ENCODE results near the gene ATP10D.
"Not testable (repeated sequence)": the region's sequence is repeated elsewhere in the genome, so short reads cannot be mapped to it uniquely, and the experiment has no call there.

ATP10D gene

DNA sequence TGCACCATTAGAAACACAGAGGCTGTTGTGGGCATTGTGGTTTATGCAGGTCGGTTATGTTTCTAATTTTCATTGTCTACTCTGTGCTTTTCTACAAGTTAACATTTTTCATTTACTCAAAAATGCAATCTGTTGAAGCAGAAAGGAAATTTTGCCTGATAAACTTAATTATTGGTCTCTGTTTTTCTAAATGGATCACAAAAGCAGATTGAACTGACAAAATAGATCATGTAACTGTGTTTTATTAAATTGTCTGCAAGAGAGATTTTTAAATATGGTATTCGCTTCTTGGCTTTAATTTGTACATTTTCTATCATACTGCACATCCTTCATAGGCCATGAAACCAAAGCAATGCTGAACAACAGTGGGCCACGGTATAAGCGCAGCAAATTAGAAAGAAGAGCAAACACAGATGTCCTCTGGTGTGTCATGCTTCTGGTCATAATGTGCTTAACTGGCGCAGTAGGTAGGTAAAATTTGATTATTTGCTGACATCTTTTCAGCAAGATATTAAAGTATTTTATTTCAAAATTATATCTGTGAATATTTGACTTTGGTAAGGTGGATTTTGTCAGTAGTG lies 50.6 kb downstream of the ATP10D start:
- no peak for DNase-seq (ENCODE audit: low read depth in 2 of 2)

DNA sequence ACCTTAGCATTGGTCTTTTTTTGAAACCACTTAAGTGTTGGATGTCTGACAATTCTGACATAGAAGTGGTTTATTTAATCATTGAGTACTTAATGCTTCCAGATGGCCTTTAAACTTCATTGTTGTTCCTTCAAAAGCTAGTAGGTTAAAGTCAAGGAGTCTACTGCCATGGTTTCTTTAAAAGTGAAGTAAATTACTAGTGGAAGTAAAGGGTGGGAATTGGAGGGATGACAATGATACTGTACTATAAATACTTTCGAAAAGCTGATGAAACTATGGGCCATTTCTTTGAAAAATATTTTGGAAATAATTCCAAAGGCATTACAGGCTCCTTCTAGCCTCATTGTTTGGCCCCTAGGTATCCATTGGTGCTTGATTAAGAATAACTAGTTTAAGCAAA lies 51.9 kb downstream of the ATP10D start:
- no peak for DNase-seq (ENCODE audit: low read depth in 2 of 2)

DNA sequence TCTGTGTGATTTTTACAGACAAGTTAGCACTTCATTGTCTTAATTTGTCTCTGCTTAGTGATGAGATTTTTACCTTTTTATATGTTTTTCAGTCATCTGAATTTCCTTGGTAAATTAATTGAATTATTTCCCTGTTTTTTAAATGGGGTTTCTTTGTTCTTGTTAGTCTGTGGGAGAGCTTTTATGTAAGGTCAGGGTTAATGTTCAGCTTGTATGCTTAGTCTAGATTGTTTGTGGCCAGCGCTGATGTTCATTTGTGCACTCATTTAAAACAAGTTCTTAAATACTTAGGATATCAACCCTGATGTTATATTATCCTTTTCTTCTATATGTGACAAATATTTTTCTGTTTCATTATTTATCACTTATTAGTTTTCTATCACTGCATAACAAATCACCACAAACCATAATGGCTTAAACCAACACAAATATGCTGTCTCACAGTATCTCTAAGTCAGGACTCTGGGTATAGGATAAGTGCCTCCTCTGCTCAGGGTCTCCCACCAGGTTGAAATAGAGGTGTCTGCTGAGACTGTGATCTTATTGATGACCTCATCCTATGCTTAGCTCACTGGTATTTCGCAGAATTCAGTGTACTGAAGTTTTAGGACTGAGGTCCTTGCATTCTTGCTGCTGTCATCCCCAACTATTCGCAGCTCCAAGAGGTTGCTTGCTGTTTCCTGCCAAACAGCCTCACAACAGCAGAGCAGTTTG lies 53.2 kb downstream of the ATP10D start:
- no peak for DNase-seq (ENCODE audit: low read depth in 2 of 2)

DNA sequence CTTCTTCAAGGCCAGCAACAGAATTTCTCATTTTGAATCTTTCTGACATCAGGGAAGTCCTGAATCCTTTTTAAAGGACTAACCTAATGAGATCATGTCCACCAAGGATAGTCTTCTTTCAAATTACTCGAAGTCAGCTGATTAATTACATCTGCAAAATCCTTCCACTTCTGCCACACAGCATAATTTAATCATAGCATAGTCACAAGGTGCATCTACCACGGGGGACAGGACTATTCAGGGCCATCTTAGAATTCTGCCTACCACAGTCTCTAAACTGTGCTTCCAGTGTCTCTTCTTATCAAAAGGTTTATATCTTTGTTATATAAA lies 53.7 kb downstream of the ATP10D start:
- DNase-seq (ENCODE audit: low read depth in 2 of 2) = no peak

DNA sequence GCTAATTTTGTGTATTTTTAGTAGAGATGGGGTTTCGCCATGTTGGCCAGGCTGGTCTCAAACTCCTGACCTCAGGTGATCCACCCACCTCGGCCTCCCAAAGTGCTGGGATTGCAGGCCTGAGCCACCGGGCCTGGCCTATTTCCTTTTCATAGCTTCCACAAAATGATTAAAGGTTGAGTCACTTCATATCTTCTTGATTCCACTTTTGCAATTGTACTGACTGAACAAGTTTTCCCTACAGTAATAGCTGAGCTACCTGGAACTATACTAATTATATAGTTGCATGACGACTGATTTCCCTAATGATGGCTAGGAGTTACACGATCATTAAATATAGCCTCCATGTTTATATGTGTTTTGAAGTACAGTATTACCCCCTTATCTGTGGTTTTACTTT lies 57.6 kb downstream of the ATP10D start:
- DNase-seq (ENCODE audit: low read depth in 2 of 2) = not testable (repeated sequence)

DNA sequence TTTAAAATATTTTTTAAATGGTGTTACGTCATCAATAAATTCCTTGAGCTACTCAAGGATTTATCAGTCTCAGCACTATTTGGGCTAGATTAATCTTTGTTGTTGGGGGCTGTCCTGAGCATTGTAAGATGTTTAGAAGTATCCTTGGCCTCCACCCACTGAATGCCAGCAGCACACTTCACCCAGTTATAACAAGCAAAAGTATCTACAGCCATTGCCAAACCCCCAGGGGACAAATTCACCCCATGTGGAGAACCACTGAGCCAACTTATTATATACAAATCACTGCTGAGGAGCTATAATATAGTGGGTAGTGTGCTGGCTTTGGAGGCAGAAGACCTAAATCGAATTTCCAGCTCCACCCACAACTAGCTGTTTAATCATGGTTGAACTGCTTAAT lies 58.3 kb downstream of the ATP10D start:
- no peak for DNase-seq (ENCODE audit: low read depth in 2 of 2)

DNA sequence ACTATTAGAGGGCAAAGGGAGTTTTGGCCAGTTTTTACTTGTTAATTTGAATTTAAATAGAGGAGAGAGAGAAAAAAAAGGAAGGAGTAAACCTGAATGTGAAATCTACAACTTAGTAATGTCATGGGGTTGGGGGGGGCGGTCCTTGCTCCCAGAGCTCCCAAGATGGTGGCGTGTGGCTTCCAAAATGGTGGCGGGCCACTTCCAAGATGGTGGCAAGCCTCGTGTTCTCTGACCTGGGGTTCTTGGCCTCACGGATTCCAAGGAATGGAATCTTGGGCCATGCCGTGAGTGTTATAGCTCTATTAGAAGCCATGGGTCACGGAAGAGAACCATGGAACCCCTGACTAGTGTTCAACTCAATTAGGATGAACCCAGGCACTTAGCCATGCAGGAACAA lies 65.3 kb downstream of the ATP10D start:
- DNase-seq (ENCODE audit: low read depth in 2 of 2) = not testable (repeated sequence)

DNA sequence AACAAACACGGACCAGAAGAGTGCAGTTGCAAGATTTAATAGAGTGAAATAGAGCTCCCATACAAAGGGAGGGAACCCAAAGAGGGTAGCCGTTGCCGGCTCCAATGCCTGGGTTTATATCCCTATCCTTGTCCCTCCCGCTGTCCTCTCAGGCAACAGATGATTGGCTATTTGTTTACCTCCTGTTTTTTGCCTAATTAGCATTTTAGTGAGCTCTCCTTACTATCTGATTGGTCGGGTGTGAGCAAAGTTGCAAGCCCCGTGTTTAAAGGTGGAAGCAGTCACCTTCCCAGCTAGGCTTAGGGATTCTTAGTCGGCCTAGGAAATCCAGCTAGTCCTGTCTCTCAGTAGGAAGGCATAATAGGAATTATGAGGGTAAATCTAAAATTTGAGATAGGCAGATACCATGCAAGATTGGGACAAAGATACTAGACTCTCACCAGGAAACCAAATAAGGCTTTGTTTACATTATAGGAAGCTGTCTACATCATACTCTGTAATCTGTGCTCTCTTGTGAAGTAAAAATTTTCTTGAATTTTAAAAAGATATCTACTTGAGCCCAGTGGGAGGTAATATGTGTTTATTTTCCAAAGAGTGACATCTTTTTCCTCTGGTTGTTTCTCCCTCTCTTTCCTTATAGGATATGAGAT lies 65.9 kb downstream of the ATP10D start:
- DNase-seq (ENCODE audit: low read depth in 2 of 2) = no peak

DNA sequence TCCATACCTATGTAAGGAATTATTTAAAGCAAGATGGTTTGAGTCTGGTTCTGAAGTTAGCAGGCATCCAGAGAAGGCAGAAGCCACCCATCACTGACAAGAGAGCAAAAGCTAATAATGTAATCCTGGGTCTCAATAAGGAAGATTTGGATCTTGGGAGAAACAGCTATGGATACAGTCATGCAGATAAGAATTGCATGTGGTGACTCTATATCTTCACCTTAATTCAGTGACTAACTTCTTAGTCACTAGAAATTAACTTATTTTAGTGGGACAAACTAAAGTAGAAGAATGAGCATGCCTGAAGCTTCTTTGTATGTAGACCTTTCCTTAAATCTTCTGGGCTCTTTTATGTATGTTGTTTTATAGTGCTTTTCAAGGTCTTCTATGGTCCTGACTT lies 66.6 kb downstream of the ATP10D start:
- no peak for DNase-seq (ENCODE audit: low read depth in 2 of 2)

DNA sequence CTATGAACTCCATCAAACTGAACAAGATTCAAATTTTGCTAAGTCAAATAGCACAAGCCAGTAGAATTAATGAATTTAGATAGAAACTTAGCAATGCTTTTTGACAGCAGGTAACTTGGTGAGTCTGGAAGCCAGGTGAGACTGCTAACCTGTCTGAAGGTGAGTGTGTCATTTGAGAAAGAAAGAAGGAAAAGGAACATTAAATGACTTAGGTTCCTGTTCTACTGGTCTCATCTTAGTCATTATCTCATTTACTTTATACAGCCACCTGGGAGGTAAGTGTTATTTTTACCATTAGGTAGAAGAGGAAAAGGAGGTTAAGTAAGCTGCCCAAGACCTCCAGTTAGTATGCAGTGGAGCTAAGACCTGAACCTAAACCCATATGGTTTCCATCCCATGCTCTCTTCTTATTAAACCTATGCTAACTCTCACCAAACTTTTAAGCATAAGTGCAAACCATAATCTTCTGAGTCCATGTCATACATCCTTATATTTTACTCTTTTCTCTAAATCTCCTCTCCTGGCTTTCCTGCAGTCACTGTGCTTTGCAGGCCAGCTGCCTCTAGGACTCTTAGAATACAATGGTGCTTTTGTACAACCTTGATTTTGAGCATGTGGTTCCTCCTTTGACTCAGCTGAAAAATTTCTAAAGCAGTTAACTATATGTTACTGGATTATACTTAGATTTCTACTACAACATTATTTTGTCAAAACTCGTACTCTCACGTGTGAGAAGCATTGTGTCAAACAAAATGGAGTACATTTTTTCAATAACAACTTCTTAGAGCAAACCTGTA lies 68.5 kb downstream of the ATP10D start:
- no peak for DNase-seq (ENCODE audit: low read depth in 2 of 2)

DNA sequence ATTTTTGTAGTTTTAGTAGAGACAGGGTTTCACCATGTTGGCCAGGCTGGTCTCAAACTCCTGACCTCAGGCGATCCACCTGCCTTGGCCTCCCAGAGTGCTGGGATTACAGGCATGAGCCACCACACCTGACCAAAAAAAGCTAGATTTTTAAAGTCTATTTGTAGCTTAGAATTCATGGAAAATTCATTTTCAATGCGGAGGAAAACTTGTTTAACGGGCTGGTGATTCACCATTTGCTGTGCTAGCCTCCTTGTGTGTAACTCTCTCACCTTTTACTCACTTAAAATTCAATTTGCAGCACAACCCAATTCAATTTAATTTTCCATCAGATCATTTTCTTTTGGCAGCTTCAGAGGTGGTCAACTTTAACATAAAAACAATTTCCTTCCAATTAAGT lies 70.8 kb downstream of the ATP10D start:
- not testable (repeated sequence) for DNase-seq (ENCODE audit: low read depth in 2 of 2)

DNA sequence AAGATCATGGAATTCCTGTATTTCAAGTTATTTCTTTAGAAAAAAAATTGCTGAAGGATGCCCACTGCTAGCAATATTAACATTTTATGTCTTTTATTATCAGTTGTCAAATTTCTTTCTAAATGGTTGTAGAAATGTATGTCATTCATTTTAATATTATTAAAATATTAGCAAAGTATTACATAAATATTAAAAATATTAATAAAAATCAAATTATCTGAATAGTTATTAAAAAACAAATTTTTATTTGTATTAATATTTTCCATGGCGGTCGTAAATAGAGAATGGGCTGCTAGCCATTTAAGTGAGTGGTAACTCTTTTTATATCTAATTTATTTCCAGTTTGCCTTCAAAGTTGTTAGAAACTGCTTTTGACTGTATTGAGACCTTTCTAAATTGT lies 72.2 kb downstream of the ATP10D start:
- no peak for DNase-seq (ENCODE audit: low read depth in 2 of 2)

DNA sequence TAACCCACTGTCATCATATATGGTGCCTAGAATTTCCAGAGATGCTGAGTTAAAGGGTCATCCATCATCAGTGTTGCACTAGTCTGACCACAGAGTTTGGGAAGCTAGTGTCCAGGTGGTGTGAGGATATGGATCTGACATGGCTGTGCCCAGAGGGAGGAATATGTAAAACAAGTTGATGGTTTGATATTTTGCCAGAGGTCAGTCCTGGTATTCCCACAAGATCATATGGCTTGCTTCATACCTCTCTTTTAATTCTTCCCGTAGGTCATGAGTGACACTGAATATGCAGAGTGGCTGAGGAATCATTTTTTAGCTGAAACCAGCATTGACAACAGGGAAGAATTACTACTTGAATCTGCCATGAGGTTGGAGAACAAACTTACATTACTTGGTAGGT lies 75.6 kb downstream of the ATP10D start:
- DNase-seq (ENCODE audit: low read depth in 2 of 2) = no peak

DNA sequence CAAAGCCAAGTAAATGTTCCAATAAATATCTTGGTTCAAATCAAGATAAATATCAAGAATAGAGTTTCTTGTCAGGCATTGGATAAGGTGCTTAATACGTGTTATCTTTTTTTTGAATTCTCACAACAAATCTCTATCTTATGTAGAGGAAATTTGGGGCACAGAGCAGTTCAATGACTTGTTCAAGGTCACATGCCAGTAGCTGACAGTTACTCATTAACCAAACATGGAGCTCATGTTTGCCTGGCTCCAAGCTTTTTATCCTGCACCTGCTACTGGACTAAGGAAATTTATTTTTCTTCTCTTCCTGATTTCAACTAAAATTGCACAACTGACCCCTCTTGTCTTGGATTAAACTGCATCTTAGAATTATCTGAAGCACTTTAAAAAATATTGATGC lies 76.3 kb downstream of the ATP10D start:
- no peak for DNase-seq (ENCODE audit: low read depth in 2 of 2)

DNA sequence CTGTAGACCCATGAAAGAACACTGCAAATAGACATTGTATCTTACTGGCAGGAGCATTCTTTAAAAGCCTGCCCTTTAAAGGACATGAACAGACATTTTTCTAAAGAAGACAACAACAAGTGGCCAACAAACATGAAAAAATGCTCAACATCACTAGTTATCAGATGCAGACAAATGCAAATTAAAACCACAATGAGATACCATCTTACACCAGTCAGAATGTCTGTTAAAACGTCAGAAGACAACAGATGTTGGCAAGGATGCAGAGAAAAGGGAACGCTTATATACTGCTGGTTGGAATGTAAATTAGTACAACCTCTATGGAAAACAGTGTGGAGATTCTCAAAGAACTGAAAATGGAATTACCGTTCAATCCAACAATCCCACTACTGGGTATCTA lies 77.2 kb downstream of the ATP10D start:
- DNase-seq (ENCODE audit: low read depth in 2 of 2) = no peak

DNA sequence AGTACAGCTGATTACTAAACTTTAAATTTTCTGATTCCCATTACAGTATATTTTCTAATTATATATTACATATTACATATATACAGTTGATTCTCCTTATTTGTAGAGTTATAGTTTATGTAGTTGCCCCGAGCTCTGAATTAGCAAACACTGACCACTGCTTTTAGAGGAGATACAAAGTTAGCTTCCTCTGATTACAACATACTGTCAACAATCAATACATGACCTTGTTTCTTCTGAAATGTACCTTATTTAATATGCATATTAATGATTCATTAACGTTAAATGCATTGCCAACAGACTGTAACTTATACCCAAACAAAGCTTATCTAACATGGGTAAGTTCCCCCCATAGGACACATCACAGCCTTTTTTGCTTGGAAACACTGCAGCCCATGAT lies 81.5 kb downstream of the ATP10D start:
- DNase-seq (ENCODE audit: low read depth in 2 of 2) = no peak

DNA sequence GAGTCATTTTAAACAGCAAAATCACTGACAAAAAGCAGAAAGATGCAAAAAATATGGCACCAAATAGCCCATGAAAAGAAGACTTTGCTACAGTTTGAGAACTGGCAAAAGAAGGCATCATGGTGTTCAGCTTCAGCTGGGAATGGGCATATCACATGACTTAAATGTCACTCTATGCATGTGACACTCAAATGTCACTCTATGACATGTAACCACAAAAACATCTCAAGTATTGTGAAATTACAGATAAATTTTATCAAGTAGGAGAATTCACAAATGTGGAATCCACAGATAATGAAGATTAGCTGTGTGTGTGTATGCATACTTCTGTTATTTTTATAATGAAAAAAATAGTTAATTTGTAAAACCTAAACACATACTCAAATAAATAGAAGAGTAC lies 81.9 kb downstream of the ATP10D start:
- DNase-seq (ENCODE audit: low read depth in 2 of 2) = no peak

DNA sequence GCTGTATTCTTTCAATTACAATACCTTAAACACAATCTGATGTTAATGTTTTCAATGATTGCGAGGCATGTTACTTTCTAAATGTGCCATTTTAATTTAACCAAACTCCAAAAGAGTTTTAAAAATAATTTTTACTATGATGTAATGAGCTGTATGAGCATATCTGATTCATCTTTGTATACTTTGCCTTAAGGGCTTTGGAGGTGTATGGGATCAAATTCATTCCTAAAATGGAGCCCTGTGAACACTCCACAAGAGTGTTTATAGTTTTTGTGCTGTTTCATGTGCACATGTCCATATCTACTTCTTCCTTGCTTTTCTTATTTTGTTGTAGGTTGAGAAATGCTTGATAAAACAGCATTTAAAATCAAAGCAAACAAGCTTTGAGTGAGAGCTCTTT lies 82.4 kb downstream of the ATP10D start:
- no peak for DNase-seq (ENCODE audit: low read depth in 2 of 2)

DNA sequence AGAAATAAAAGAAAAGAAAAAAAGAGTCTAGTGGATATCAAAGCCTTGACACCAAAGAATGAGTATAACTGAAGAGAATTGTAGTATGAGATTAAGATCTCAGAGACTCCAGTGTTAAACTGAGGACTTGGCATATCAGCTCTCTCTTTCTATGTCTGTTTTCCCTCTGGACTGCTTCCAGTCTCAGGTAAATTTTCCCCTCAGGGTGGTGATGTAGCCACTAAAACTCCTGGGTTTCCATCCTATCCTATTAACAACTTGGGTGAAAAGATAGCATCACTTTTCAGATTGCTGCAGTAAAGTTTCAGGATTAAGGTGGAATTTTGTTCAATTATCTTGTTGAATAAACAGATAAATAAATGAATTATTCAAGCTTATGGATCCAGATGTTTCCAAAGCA lies 85.7 kb downstream of the ATP10D start:
- no peak for DNase-seq (ENCODE audit: low read depth in 2 of 2)

DNA sequence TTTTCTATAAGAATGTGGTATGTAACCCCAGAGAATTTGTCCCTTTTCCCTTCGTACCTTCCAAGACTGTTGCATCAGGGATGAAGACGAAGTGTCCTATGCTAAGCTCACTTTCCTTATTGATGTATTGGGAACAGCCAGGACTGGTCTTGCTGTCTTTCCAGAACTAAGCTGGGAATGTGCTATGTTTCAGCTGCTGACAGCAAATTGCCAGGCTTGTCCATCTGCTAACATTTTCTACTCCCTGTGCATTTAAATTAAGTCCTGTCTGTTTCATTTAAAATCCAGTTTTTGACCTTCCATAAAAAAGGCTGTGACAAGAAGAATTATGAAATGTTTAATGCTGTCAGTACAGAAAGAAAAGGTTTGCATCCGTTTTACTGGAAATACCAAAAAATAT lies 87.9 kb downstream of the ATP10D start:
- DNase-seq (ENCODE audit: low read depth in 2 of 2) = no peak

DNA sequence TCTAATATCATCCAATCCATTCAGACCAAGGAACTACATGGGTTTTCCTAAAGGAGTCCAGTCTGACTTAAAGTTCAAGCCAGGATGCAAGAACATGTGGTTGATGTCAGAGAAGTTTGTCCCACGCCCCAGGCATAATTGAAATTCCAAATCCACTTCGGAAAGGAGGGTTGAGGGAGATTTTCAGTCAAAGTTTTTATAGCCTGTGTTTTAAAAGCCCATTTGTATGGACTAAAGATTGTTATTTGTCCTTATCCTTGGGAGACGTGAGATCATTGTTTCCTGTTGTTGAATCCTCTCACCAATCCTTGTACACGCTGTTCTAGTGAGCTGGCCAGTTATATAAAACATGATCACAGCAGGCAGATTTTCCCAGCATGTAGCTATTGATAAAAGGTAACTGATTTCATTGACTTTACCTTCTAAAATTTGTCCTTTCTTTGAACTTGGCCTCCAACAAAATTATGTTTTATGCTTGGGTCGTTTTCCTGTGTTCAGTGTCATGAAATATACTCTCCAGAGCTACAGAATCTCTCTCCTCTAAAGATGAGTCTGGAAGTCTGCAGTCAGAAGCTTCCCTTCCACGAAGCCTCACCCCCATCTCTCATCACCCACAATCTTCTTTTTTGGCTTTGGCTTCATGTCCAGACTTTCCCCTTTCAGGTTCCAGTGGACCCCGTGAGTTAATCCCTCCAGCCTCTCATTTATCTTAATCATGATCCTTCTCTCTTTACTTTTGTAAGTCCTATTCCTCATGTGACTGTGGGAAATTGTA lies 92.9 kb downstream of the ATP10D start:
- no peak for DNase-seq (ENCODE audit: low read depth in 2 of 2)

DNA sequence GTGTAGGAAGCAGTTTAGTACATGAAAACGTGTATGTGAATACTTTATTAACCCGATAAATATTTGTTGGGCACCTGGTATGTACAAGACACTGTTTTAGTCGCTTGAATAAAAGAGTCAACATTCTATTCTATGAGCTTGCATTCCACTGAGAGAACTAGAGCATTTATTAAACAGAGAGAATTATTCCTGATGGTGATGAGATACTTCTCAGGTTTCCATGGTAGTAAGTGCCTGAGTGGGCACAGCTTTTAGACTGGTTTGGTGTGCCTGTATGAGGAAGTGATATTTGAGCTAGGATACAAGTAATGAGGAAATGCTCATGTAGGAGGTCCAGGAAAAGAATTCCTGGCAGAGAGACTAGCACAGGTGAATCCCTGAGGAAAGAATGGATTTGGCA lies 94.2 kb downstream of the ATP10D start:
- DNase-seq (ENCODE audit: low read depth in 2 of 2) = no peak

Measured in stimulated activated CD8-positive, alpha-beta memory T cell treated with anti-CD3 and anti-CD28 coated beads, Interleukin-2, amount 100 ng/mL, for 1 hour (primary cell).